NCI-H524 treated with DMSO at 0.1 percent for 48 hours (cell line): ENCODE results near the gene ACAD8.

Source experiments
- DNase-seq: peaks from one replicate; lab custom pipeline; 2025; lab: John Stamatoyannopoulos, UW

Gene ACAD8

DNA sequence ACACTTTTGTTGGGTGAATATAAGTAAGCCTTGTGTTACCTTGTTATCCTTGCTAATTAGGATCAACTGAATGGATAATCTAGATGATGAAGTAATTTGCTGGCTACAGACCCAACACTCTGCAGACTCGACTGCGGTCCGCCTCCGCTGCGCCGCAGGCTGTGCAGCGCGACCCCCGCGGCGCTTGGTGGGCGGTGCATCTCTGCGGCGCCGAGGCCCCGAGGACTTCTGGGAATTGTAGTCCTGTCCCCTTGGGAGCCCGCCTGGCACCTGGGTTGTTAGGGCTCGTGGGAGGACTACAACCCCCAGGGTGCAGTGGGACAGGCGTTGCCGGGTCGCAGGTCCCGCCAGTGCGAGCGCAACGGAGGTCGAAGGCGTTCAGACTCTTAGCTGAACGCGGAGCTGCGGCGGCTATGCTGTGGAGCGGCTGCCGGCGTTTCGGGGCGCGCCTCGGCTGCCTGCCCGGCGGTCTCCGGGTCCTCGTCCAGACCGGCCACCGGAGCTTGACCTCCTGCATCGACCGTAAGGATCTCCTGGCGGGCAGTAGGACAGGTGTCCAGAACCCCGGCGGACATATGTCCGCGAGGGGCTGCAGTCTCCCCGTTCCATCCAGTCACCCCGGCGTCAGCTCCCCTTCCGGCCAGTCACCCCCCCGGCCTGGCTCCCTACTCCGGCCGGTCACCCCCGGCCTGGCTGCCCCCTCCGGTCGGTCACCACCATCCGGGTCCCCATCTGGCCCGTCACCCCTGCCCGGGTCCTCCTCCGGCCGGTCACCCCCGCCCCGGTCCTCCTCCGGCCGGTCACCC, at the start of gene ACAD8, which contains the start of gene THYN1:
Gene ACAD8 (plus strand): TSS at position 381 of the 806 bp plus-strand sequence. CDS start 33 bp downstream, at position 414.
Gene THYN1 (minus strand): TSS at position 165 of the 806 bp plus-strand sequence. CDS start 470 bp downstream, outside the sequence.
- peak; percentile 53 for DNase-seq

DNA sequence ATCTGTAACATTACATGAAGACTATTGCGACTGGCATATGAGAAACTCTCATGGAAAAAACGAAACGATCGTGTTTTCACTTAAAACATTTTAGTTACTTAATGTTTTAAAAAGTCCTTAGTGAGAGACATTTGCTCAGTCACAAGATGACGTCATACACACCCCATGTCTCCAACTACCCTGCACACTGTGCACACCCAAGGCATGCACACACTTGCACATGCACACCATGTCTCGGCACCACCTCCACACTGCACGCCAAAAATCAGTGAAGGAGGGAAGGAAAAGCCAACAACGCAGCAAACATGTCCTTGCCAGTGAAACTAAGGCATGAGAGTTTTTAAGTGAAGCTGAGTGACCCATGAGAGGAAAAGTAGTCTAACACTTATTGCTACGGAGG, 47.6 kb upstream of the ACAD8 start:
- DNase-seq: no peak

DNA sequence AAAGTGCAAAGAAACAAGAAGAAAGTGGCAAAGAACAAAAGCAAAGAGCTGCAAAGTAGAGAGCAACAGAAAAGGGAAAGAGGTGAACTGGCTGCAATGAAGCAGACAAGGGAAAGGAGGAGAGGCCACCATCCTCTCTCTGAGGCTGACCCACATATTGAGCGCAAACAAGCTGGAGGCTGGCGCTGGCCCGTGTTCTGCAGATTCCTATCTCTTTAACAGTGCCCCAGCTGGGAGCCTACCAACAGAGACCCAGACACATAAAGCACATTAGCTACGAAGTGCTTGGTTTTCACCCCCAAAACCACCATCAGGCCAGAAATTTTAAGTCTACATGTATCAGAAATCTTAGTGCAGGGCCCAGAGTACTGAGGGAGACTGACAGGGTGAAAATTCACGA, 47.2 kb upstream of the ACAD8 start:
- DNase-seq: no peak

DNA sequence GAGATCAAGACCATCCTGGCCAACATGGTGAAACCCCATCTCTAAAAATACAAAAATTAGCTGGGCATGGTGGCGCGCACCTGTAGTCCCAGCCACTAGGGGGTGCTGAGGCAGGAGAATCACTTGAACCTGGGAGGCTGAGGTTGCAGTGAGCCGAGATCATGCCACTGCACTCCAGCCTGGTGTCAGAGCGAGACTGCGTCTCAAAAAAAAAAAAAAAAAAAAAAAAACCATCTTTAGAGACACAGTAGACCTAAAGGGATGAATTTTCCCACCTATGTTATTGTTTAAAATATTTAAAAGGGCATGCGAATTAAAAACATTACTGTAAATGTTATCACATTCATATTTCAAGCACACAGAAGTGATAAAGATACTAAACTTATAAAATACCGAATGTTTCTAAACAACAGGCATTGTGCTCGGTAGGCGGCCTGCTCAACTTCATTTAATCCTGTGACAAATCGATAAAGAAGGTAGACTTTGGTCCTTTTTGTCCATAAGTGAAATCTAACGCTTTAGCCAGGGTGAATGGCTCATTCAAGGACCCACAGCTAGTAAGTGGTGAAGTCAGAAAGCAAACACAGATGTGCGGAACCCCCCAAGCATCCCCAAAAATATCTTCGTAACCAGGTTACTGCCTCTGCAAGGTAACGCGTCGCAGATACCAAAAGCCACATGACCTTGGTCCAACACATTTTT, 45.7 kb upstream of the ACAD8 start:
- no peak for DNase-seq

DNA sequence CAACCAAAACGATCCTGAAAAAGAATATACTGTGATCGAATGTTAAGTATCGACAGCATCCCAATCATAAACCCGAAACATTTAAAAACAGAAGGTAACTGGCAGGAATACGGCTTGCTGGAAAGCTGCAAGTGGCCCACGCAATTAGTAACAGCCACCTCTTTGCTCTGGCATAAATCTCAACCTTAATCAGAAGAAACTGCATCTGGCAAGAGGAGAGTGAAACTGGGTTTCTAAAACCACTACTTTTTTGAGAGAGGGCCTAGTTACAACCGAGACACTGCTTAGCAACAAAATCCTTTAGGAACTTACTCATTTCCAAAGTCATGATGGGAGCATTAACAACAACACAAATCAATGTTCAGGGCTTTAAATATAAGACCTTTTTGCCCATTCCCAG, 37.5 kb upstream of the ACAD8 start:
- DNase-seq: no peak

DNA sequence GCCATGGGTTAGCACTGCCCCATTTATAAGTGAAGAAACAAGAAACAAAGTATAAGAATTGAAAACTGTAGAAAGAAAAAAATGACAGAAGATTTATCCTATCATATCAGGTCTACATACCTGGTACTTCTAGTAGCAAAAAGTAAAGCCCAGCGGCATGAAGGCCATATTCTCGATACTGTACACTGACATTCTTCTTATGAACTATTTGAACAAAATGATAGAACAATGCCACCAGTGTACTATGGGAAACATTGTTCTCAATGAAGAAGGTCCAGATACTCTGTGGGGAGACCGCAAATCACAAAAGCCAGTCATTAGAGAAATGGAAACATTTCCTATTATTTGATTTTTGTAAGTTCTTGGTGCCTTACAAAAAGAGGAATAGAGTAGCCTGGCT, 36.6 kb upstream of the ACAD8 start:
- DNase-seq: no peak

DNA sequence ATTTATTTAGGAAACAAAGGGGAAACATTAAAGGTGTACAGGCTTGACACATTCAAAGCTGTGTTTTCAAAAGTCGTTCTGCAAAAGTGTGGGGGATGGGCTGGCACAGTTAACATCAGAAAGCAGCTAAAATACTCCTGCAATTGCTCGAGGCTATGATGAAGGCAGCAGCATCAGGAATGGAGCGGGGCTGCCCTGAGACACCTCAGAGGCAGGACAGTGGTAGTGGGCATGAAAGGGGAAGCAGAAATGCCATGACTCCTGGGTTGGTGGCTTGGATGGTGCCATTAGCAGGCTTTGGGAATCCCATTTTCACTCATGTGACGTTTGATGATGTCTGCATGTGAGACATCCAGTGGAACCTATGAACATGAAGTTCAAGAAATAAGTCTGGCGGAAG, 30.2 kb upstream of the ACAD8 start:
- DNase-seq: no peak

DNA sequence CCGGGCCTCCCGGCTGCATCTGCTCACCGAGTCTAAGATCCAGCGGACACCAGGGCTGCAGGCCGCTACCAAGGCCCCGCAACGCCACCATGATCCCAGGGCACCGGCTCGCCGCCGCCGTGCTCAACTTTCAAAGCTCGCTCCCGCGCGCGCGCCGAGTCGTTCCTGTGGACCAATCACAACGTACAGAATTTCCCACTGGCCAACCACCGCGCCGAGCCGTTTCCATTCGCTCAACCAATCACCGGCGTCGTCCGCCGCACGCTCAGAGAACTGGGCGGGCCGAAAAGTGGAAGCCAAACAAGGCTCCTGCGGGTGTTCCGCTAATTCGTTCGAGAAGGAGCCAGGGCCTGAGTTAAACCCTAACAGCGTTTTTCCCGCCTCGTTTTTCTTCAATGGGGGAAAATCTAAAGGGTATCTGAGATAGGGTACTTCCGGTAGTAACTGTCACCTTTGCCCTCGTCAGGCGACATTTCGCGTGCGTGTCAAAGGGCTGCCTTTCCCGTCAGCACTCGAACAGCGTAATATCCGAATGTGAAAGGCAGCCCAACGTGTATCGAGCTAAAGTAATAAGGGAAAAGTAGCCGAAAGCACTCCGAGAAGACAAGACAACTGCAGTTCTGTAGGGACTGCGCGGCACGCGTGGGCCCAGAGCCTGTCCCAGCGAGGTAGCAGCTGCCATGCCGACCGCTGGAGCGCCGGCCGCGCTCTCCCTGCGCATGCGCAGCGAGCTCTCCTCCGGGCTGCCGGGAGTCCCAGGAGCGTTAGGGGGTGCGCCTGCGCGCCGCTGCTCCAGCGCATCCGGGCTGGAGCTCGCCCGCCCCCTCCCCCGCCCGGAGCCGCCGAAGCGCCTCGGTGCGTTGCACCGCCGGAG, 29.3 kb upstream of the ACAD8 start, which contains the start of the genes NCAPD3 and VPS26B:
Gene NCAPD3 (minus strand): TSS at position 132 of the 874 bp plus-strand sequence. CDS start 41 bp downstream, at position 91.
Gene VPS26B (plus strand): TSS at position 836 of the 874 bp plus-strand sequence. CDS start 452 bp downstream, outside the sequence.
- peak; percentile 72 for DNase-seq

DNA sequence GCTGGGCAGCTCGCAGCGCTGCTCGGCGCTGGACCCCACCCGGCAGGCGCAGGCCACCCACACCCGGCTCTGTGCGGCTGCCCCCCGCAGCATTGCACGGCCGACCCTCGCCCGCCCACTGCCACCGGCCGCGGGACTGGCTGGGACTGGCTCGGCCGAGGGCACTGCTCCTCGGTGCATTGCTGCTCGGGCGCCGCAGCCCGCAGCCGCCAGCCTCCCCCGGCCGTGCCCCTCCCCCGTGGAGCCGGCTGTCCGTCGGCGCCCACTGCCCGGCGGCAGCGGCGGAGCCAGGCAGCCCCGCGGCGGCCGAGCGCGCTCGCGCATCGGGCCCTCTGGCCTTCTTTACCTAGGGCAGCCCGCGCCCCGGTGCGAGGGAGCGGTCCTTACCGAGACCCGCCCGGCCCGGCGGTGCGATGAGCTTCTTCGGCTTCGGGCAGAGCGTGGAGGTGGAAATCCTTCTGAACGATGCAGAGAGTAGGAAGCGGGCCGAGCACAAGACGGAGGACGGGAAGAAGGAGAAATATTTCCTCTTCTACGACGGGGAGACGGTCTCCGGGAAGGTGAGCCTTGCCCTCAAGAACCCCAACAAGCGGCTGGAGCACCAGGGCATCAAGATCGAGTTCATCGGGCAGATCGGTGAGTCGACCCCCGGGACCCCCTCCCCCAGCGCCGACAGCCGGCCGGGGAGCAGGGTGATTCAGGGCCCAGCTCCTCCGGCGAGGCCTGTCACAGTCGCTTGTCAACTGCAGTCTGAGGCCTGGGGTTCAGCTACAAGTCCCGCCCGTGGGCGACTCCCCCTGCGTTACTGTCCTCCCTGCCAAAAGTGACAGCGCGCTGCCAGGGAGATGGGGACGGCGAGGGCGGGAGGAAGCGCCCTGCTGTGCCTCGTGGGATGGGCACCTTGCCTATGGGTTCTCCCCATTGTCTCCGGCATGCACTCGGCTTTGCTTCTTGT, 28.4 kb upstream of the ACAD8 start:
- no peak for DNase-seq

DNA sequence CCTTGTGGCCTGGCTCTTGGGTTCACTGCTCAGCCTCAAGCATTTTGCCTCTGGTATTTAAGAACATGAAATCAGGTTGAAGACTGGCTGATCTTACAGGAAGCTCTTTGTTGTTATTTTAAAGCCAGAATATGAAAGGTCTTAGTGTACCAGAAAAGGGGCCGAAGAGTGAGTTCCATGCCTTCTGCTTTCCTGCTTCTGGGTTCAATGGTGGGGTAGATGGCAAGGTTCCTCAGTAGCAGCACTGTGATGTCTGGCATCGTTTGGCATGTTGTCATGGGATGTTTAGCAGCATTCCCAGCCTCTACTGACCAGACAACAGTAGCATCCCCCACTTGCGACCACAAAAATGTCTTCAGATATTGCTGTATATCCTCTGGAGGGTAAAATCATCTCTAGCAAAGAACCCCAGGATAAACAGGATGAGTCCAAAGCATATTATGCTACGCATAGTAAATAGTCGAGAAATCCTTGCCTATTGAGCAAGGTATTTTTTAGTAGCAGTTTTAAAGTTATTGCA, 26.5 kb upstream of the ACAD8 start:
- no peak for DNase-seq

DNA sequence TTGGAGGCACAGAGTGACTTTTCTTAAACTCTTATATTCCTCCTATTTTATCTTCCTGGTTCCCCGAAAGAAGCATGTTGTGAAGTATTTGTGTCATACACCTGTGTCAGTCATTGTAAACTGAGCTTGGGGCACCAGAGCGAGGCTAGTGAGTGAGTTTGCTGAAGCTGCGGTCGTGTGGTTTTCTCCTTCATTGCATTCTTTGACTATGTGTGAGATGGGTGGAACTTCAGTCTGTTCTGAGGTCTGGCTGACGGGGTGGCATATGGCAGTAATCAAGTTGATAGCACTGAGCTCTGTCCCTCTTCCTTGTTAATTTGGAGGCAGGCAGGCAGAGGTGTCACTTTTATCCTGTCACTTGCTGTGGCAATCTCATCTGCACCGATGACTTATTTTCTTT, 24.7 kb upstream of the ACAD8 start:
- no peak for DNase-seq

DNA sequence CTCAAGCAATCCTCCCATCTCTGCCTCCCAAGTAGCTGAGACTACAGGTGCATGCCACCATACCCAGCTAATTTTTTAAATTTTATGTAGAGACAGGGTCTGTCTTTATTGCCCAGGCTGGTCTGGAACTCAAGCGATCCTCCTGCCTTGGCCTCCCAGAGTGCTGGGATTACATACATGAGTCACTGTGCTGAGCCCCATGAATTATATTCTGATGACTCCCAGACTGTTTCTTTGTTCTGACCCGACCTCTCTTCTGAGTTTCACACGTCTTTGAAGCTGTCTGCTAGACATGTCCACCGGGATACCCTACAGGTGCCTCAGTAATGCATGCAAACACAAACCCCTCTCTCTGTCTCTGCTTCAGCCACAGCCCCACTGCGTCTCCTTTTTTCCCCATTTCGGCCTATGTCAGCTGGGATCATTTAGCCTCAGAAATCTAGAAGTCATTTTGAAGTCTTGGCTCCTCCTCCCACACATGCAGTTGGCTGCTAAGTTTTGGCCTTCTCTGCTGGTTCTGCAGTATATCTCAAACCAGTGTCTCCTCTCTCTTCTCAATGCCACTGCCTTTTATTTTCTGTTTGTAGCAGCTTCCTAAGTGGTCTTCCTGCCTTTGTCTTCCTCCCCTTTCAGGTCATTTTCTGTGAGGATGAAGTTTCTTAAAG, 24.1 kb upstream of the ACAD8 start:
- no peak for DNase-seq

DNA sequence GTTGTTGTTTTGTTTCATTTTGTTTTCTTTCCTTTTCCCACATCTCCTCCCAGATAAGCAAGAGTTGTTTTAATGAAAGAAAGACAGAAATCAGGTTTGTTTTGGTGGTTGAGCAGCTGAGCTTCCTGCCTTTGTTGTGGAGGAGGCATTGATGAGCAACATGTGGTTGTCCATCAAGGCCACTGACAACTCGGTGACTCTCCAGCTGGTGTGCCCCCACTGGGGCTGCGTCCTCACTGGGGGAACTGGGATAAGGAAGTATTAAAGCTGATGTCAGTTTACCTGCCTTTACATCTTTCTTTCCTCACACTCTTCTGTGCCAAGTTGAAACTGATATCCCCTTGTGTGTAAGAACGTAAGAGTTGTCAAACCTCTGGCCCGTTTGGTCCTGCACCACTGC, 23.0 kb upstream of the ACAD8 start:
- DNase-seq: no peak

DNA sequence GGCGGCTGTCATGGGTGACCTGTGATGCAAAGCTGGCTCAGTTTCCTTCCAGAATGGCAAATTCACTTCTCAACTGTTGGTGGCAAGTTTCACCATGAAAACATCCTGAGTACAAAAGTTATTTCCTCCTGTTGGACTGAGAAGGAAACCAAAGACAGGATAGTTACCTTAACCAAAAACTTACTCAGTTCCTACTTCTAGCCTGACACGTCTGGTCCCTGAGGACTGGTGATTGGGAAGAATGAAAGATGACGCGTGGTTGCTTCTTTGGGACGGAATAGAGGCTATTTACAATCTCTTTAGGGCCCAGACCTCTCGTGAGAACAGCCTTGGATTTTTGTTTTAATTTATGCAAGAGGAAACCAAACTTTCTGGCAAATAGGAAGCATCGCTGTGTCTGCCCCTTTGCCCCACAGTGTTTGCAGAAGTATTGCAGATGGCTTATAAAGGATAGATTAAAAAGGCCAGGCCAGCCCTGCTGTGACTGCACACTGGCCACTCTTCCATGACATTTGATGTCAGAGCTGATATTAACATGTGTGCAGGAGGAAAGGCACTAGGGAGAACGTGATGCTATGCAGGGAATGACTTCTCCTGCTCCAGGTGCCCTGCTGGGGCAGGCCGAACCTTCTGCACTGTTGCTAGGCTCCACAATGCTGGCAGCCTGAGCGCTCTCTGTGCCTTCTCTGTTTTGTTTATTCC, 21.3 kb upstream of the ACAD8 start:
- DNase-seq: no peak

DNA sequence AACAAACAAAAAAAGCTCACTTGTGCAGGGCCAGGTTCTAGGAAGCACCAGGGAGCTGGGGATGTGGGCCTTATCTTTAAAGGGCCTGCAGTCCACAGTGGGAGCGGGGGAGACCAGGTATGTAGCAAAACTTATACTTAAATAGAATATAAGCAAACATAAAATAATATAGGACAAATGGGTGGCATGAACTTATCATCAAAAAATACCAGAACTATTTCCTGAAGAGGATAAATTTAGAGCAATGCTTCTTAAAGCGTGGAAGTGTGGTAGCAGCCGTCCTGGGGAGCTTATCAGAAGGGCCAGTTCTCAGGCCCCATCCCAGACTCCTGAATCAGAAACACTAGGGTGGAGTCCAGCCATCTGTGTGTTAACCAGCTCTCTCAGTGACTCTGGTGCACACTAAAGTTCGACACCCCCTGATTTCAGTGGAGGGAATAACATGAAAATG, 19.6 kb upstream of the ACAD8 start:
- DNase-seq: no peak

DNA sequence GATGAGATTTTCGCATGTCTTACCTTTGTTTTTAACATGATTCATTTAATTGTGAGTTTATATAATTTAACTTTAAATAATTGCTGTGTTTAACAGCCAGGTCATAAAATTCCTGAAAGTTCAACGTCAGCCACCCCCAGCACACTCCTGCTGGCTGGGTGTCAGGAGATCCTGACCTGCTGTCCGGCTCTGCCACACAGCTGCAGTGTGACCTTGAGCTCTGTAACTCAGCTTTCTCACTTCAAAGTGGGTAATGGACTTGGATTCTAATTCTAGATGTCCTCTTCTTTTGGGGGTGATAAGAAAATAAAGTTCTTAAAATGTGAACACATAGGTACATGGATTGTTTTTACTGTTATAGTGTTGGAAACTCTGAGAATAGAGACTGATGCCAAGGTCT, 18.0 kb upstream of the ACAD8 start:
- no peak for DNase-seq

DNA sequence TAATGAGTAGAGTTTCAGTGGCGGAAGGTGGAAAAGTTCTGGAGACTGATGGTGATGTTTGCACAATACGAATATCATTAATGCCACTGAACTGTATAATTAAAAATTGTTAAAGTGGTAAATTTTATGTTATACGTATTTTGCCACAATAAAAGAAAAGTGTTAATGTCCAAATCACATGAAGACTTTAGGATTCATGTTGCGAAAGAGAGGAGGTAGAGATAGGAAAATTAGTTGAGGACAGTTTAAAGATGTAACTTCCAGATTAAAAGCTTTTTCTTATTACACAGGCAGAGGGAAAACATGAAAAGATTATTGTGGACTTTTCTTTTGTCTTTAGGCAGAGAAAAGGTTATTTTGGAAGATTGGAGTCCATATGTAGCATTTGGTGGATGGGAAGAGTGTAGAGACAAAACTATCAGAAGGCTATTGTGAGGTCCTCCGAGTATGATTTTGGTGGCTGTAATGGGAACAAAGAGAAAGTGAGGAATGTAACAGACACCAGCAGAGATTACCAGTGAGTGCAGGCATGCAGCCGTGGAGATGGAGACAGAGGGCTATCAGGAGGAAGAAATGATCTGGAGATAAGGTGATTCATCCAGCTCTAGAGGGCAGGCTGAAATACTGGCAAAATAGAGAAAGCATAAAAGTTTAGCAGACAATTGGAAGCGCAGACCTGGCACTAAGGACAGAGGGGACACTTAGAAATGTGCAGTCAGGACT, 16.4 kb upstream of the ACAD8 start:
- no peak for DNase-seq

DNA sequence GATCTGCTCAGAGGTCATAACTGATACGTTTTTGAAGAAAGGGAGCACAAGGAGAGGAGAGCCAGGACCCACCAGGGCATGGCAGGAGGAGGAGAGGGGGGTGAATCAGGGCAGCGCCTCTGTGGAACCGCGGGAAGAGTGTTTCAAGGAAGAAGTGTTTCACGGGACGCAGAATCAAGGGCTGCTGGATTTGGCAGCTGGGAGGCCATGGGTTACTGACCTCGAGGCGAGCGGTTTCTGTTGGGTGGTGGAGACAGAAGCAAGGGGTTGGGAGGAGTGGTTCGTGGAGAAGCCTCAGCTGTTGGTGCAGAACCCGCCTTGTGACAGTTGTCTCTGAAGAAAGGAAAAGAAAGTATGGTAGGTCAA, 15.8 kb upstream of the ACAD8 start:
- no peak for DNase-seq

DNA sequence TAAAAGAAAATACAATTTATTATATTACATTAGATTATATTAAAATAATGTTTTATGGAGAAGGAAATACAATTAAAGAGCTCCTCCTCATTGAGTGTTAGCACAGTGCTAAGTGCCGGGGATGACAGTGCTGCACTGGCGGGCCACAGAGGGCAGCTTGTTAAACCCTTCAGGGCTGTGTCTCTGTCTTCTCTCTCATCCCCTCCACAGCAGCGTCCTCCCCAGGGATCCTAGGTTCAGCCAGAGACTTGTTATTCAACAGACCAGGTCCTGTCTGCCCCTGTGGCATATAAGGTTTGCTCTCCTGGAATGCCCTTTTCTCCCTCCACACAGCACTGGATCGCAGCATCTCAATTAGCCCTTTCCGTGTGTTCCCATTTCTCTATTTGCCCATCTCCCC, 14.4 kb upstream of the ACAD8 start:
- no peak for DNase-seq
